Gastrocnemius medialis (tissue), 4 donors: ENCODE data around the gene PRKAA1. TPM values are rescaled to one million over a fixed set of nuclear protein-coding genes. Genes with fewer than 3 reads are reported as not detected.
A peak's percentile ranks its signal among the peaks of the same experiment; 100 is the strongest.

Experiments
- ATAC-seq, 2 donors: fragments of 150-250 bp; one replicate each; pipeline ENCODE4 v1.9.1; 2016
- DNase-seq, 2 donors: peaks; one replicate each; pipeline ENCODE4 v3.0.0-alpha.2; 2019
- H3K27ac ChIP-seq, 4 donors: fragments of 200-600 bp; sonication (generic); 1 replicate in 1 of 4; 2 replicates in 3 of 4; pipeline ENCODE4 v1.5.1; 2016 to 2018; ENCODE audit warnings: mild to moderate bottlenecking in 2 of 4, moderate library complexity in 1 of 4
- H3K27me3 ChIP-seq, 3 donors: fragments of 200-600 bp; sonication (generic) in 2 of 3; 1 replicate in 1 of 3; 2 replicates in 2 of 3; pipeline versions ENCODE4 v1.5.1 to v1.6.0; 2016 to 2019; ENCODE audit warnings: mild to moderate bottlenecking in 1 of 3, moderate library complexity in 1 of 3
- H3K36me3 ChIP-seq, 2 donors: fragments of 200-600 bp; sonication (generic) in 1 of 2; one replicate each; pipeline ENCODE4 v1.5.1; 2017 to 2018
- H3K4me1 ChIP-seq, 2 donors: fragments of 200-600 bp; sonication (generic) in 1 of 2; one replicate each; pipeline ENCODE4 v1.5.1; 2016 to 2017; ENCODE audit warnings: mild to moderate bottlenecking in 2 of 2
- H3K4me3 ChIP-seq, 4 donors: fragments of 200-600 bp; sonication (generic) in 3 of 4; 1 replicate in 1 of 4; 2 replicates in 3 of 4; pipeline ENCODE4 v1.5.1; 2016 to 2019; ENCODE audit warnings: mild to moderate bottlenecking in 2 of 4
- H3K9me3 ChIP-seq, 3 donors: fragments of 200-600 bp; sonication (generic) in 2 of 3; 1 replicate in 1 of 3; 2 replicates in 2 of 3; pipeline ENCODE4 v1.5.1; 2016 to 2019
- POLR2A ChIP-seq, 2 donors: fragments of 450-650 bp; IDR thresholded peaks; one replicate each; pipeline ENCODE4 v1.6.1; 2017; ENCODE audit warnings: antibody characterized with exemption in 2 of 2, mild to moderate bottlenecking in 2 of 2, moderate library complexity in 2 of 2
- in situ Hi-C, 4 donors: fragments of 200-750 bp; cut with MboI; loops; one replicate each; pipeline versions ENCODE4 v1.15.0 to v1.8.0; 2017; ENCODE audit warnings: low sequenced_read_pairs in 4 of 4
- intact Hi-C: fragments of 100-400 bp; cut with DNase I; formaldehyde crosslinking; loops from one replicate; pipeline ENCODE4 v1.15.1; 2023; ENCODE audit warnings: low total_unique reads
- total RNA-seq, 4 donors: library from RNA; depleted of rRNA; stranded (reverse); fragments of >200 nt; gene quantifications; one replicate each; pipeline versions ENCODE4 v1.1.0 to v1.2.3, GENCODE V29; 2016
- TF ChIP-seq, protein P1 (sequence below), 5 experiments: fragments of 450-650 bp in 3 of 5; fragments of 200-600 bp in 2 of 5; sonication (generic) in 2 of 5; IDR thresholded peaks in 4 of 5; conservative IDR thresholded peaks in 1 of 5; 1 replicate in 4 of 5; 2 replicates in 1 of 5; pipeline ENCODE4 v1.5.1; 2016 to 2019; ENCODE audit warnings: antibody characterized with exemption in 5 of 5, mild to moderate bottlenecking in 3 of 5, moderate library complexity in 3 of 5

The PRKAA1 gene
- 10 to 100 TPM; 26.8 to 51.9 (median 36.9) TPM for total RNA-seq

DNA sequence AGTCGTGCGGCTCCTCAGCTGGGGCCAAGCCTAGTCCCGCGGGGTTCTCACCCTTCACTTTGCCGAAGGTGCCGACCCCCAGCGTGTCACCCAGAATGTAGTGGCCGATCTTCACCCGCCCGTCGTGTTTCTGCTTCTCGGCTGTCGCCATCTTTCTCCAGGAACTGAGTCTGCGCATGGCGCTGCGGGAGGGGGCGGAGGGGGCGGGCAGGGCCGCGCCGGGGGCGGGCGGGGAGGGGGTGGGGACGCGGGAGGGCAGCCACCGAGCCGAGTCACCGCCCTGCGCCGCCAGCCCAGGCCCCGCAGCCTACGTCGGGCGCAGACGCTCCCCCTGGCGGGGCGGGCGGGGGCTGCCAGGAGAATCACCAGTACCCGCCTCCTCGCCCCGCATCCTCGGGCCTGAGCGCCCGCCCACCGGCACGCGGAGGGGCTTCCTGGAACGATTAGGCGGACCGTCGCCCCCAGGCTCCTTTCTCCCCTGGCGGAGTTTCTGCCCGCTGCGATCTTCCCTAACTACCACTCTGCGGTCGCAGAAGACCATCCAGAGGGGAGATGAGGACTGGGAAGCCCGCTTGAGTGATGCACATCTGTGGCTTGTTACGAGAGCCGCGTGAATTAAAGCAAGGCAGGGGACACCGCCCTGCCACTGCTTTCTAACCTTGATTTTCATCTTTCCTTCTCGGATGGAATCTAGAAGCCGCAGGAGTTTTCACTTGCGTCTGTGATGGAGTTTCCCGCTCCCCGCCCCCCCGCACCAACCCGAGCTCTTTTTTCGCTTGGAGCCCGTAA is at the start of gene PRKAA1:
Gene PRKAA1 (minus strand): TSS at position 363 of the 789 bp plus-strand sequence. CDS start 185 bp downstream, at position 178.
- Histone ChIP-seq H3K4me3 (peak within 1 kb of the TSS; percentile 91 to 100 (median 99)), H3K27me3 (no peaks in the 10 kb centered on the region), H3K4me1 (peaks cover 19 to 21% of the 10 kb centered on the region in 2 donors), H3K27ac (peak within 1 kb of the TSS; percentile 89 to 99 (median 98)), H3K36me3 (no peaks in the 10 kb centered on the region), H3K9me3 (no peaks in the 10 kb centered on the region)
- TF ChIP-seq POLR2A (IDR thresholded peaks at IDR 0.05) = peak; percentile 41 to 57
- TF ChIP-seq, protein P1, sequence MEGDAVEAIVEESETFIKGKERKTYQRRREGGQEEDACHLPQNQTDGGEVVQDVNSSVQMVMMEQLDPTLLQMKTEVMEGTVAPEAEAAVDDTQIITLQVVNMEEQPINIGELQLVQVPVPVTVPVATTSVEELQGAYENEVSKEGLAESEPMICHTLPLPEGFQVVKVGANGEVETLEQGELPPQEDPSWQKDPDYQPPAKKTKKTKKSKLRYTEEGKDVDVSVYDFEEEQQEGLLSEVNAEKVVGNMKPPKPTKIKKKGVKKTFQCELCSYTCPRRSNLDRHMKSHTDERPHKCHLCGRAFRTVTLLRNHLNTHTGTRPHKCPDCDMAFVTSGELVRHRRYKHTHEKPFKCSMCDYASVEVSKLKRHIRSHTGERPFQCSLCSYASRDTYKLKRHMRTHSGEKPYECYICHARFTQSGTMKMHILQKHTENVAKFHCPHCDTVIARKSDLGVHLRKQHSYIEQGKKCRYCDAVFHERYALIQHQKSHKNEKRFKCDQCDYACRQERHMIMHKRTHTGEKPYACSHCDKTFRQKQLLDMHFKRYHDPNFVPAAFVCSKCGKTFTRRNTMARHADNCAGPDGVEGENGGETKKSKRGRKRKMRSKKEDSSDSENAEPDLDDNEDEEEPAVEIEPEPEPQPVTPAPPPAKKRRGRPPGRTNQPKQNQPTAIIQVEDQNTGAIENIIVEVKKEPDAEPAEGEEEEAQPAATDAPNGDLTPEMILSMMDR (IDR thresholded peaks at IDR 0.05 in 4 of 5, conservative IDR thresholded peaks at IDR 0.05 in 1 of 5) = peak; percentile 27 to 86 (median 68)
- intact Hi-C loops (loop anchor here (1.0 kb wide), 2 partner anchors 37 to 43 kb away; partner anchors contain the start of genes RPL37 and TTC33), in situ Hi-C loops (no loop called here)
- DNase-seq (peak; percentile 74 to 86), ATAC-seq (peak; percentile 85 to 86)

- in situ Hi-C loops = no loop called here
- intact Hi-C loops = no loop called here
- Histone ChIP-seq H3K4me3 (no peak overlapping the region), H3K4me1 (no peaks in the 10 kb centered on the region), H3K36me3 (peaks cover 0 to 4% of the 10 kb centered on the region in 2 donors), H3K9me3 (no peaks in the 10 kb centered on the region), H3K27me3 (no peaks in the 10 kb centered on the region), H3K27ac (no peak overlapping the region)
- no peak for DNase-seq
- no peak for ATAC-seq
- no peak for TF ChIP-seq POLR2A (IDR thresholded peaks at IDR 0.05)
- TF ChIP-seq, protein P1 (IDR thresholded peaks at IDR 0.05 in 4 of 5, conservative IDR thresholded peaks at IDR 0.05 in 1 of 5) = no peak
Measured at GRCh38 chr5:40847525-40847924, 49.4 kb upstream of the PRKAA1 start.

DNA sequence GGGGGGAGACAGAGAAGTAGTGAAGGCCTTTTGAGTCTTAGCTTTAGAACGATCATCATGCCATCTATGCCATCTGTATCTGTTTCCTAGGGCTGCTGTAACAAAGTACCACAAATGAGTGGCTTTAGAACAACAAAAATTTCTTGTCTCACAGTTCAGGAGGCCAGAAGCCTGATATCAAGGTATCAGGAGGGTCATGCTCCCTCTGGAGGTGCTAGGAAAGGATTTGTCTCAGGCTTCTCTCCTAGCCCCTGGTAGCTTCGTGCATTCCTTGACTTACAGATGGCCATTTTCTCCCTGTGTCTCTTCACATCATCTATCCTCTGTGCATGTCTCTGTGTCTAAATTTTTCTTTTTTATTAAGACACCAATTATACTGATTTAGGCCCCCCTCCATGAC is 48.2 kb upstream of the PRKAA1 start:
- intact Hi-C loops (no loop called here), in situ Hi-C loops (no loop called here)
- DNase-seq = no peak
- no peaks in the 10 kb centered on the region for H3K27me3 ChIP-seq
- TF ChIP-seq, protein P1 (IDR thresholded peaks at IDR 0.05 in 4 of 5, conservative IDR thresholded peaks at IDR 0.05 in 1 of 5) = no peak
- TF ChIP-seq POLR2A (IDR thresholded peaks at IDR 0.05) = no peak
- no peak for ATAC-seq
- H3K36me3 ChIP-seq = no peaks in the 10 kb centered on the region
- no peaks in the 10 kb centered on the region for H3K9me3 ChIP-seq
- no peak overlapping the region for H3K27ac ChIP-seq
- no peaks in the 10 kb centered on the region for H3K4me1 ChIP-seq
- no peak overlapping the region for H3K4me3 ChIP-seq

DNA sequence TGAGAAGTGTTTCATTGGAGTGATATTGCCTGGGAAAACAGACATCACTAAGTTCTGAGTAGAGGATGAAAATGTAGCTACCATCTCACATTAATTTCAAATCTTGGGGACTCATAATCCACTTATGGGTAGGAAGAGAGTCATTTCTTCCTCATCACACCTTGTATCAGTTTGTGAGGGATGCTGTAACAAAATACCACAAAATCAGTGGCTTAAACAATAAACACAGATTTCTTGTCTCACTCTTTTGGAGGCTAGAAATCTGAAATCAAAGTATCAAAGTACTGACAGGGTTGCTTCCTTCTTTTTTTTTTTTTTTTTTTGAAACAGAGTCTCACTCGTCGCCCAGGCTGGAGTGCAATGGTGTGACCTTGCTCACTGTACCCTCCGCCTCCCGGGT is 46.4 kb upstream of the PRKAA1 start:
- TF ChIP-seq, protein P1 (IDR thresholded peaks at IDR 0.05 in 4 of 5, conservative IDR thresholded peaks at IDR 0.05 in 1 of 5) = no peak
- no peak for TF ChIP-seq POLR2A (IDR thresholded peaks at IDR 0.05)
- no peak for DNase-seq
- Histone ChIP-seq H3K27me3 (no peaks in the 10 kb centered on the region), H3K27ac (no peak overlapping the region), H3K9me3 (no peaks in the 10 kb centered on the region), H3K4me3 (no peak overlapping the region), H3K36me3 (no peaks in the 10 kb centered on the region), H3K4me1 (no peaks in the 10 kb centered on the region)
- in situ Hi-C loops = no loop called here
- intact Hi-C loops = no loop called here
- no peak for ATAC-seq
